NCI-H82 (cell line): ENCODE data around the gene SGK1.
"Not testable (repeated sequence)": the region's sequence is repeated elsewhere in the genome, so short reads cannot be mapped to it uniquely, and the experiment has no call there.

Source experiments
- DNase-seq: peaks from one replicate; lab custom pipeline; 2025; lab: John Stamatoyannopoulos, UW

The SGK1 gene

DNA sequence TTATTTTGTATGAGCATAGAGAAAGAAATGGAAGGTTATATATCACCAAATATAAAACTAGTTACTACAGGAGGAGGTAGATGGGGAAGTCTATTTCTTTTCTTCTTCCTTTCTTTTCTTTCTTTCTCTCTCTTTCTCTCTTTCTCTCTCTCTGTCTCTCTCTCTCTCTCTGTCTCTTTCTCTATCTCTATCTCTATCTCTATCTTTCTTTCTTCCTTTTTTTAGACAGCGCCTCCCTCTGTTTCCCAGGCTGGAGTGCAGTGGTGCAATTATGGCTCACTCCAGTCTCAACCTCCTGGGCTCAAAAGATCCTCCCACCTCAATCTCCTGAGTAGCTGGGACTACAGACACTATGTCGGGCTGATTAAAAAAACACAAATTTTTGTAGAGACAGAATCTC lies 10.2 kb upstream of the SGK1 start:
- DNase-seq: no peak

- not testable (repeated sequence) for DNase-seq
These were observed 8.3 kb upstream of the SGK1 start for GRCh38 chr6:134326192-134326591.

GRCh38 chr6:134324766-134325165 lies 6.9 kb upstream of the SGK1 start:
- DNase-seq: no peak

- DNase-seq: no peak
These were observed 6.2 kb upstream of the SGK1 start for GRCh38 chr6:134324141-134324540.

- no peak for DNase-seq
These were observed 5.8 kb upstream of the SGK1 start for GRCh38 chr6:134323698-134324097.

DNA sequence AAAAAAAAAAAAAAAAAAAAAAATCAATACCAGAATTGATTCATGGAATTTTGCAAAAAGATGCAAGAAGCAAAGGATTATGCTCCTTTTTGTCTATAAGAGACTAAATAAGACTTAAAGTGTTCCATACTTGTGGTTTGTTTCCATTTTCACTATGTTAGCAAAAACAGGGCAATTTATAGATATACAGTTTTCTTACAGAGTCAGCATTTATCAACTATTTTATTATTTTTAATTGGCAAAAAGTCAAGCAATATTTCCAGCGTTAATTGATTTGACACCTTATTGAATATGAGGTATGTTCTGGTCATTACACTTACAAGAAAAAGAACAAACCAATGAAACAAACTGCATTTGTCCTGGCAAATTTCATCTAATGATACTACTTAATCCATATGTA lies 5.4 kb upstream of the SGK1 start:
- DNase-seq: no peak

DNA sequence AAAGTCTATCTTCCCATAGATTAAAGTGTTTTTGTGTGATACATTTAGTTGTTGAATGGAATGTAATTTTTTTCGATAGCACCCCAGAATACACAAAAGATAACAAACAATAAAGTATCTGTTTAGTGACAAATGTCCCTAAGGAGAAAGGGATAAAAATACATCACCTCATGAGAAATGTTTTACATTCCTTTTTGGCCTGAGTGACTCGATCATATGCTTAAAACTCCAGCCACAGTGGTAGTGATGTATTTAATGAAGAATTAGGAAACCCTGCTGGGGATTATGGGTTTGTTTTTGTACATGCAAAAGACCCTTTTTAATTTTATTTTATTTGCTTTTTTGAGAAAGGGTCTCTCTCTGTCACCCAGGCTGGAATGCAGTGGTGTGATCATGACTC lies 4.3 kb upstream of the SGK1 start:
- DNase-seq: no peak

DNA sequence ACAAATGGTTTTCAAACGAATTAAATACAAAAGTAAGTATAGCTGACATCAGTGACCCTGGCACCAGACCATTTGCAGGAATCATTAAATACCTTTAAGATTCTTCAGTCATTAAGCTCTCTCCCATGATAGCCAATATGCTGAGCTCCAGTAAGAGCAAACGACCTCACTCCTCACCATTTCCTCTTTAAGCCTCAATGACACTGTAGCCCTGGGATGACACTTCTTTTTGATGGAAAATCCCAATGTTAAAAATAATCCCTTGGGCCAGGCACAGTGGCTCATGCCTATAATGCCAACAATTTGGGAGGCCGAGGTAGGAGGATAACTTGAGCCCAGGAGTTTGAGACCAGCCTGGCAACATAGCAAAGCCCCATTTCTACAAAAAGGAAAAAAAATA lies 3.3 kb upstream of the SGK1 start:
- no peak for DNase-seq

GRCh38 chr6:134319686-134320085 lies 1.8 kb upstream of the SGK1 start:
- not testable (repeated sequence) for DNase-seq

DNA sequence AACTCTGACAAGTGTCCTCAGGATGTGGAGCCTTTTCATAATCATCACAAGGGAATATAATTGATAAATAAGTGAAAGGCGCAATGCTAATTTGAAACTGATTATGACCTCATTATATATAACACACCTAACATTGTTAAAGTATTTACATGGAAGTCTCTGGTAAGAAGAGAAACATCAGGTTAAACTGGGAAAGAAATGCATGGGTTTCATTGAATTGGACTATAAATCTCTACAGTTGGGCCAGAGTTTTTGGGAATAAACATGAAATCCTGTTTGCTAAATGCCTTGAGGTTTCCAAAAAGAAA lies 1.0 kb upstream of the SGK1 start:
- DNase-seq: no peak

DNA sequence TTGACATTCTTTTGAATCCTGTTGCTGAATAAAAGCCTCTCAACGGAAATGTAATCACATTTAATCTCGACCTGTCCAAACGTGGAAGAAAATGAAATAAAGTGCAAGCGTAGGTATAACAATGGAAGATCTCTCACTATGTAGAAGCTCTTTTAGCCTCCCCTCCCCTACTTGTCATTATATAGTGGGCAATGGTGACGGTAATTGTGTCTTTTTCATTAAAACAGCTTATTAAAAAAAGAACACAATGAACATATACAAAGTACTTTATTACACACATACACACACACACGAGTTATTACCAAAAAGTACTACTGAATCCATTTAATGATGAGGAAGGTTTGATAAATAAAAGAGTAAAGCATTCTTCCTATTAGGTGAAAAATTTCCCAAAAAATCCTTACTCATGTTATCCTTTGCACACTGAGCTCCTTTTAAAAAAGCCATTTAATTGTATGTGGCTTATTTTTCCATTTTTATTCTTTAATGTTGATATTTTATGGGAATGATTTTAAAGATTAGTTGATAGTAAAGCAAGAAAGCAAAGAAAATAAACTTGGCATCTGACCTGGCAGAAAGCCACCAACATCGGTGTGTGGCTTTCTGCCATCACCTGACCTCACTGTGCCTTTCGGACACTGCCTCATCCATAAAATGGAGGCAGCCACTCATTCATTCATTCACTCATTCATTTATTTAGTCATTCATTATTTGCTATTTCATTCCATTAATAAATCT lies 493 bp upstream of the SGK1 start:
- DNase-seq: no peak

DNA sequence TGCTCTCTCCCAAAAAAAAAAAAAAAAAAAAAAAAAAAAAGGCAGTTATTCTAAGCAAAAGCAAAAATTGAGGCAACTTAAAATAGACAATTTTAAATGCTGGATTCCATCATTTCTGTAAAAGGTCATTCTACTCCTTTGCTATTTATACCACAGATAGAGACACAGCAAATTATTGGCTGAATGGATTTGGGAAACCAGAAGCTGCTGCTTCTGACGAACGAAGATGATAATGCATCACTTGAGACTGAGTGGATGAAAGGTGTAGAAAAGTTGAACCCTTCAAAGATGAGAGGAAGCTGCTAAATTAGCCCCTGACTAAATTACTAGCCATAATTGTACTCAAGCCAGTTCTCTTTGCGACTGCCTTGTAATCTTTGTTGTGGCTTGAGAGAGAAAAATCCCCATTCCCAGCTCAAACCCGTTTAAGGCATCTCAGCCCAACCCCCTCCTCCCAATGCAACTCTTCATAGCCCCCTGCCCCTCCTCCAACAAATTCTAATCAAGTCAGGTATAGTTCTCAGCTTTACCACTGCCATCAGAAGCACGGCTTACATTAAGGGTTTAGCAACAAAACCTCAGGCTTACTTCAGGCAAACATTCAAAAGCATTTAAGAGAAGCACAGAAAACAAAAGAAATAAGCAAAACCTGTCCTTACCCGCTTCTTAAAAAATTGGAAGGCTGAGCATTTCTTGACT lies 1.0 kb downstream of the SGK1 start:
- DNase-seq: no peak

DNA sequence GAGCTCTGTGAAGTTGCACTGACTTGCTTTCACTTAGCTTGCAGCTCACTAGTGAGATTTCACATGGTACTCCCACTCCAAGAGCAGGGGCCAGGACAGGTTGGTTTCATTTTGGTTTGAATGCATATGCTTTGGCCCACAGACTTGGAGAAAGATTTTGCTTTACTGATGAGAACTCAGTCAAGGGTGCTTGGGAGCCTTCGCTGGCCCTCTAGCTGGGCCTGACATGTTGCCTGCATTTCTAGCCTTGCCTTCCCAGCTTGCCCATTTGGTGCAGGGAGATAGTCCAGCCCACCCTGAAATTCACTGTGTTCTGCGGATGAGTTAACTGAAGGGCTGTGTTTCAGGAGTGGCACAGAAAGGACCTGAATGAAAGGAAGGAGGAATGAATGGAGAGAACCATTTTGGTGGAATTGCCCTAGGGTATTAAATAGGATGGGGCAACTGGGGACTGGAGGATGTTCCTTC lies 1.9 kb downstream of the SGK1 start:
- DNase-seq: no peak

- DNase-seq: no peak
These were observed 2.7 kb downstream of the SGK1 start for GRCh38 chr6:134315189-134315588.

GRCh38 chr6:134314006-134314821 lies 3.7 kb downstream of the SGK1 start:
- peak; percentile 59 for DNase-seq

DNA sequence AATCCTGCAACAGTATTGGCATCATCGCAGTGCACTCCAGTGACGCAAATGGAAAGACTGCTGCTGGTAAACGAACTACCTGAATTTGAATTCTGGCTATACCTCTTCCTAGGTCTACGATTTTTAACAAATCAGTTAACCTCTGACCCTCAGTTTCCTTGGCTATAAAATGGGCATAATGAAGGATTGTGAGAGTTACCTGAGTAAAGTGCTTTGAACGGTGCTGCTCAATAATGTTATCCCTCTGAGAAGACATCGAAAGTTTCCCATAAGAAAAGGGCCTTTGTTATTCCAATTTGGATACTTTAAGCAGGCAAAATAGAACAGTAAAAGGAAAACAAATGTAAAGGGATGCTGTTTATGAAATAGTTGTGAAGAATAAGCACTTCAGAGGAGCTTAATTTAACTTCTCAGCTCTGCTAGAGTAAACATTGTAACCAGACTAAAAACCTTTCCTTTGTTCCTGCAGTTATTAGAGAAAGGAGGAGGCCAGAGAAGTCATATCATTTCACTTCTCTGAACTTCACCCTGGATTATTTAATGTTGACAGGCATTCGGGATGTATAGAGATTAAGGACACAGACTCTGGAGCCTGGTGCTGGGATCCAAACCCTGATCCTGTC lies 5.8 kb downstream of the SGK1 start:
- DNase-seq: peak; percentile 9

GRCh38 chr6:134310817-134311216 lies 7.1 kb downstream of the SGK1 start:
- peak; percentile 33 for DNase-seq

- DNase-seq: no peak
These were observed 7.8 kb downstream of the SGK1 start for GRCh38 chr6:134309983-134310605.

GRCh38 chr6:134309227-134309626 lies 8.7 kb downstream of the SGK1 start:
- no peak for DNase-seq

GRCh38 chr6:134308800-134309199 lies 9.1 kb downstream of the SGK1 start:
- DNase-seq: no peak

GRCh38 chr6:134307870-134308269 lies 10.0 kb downstream of the SGK1 start:
- no peak for DNase-seq

GRCh38 chr6:134307075-134307474 lies 10.8 kb downstream of the SGK1 start:
- no peak for DNase-seq
